ENCODE results near the gene CEMIP2. TPM values are rescaled to one million over a fixed set of nuclear protein-coding genes. Genes with fewer than 3 reads are reported as not detected.

CEMIP2 gene
- total RNA-seq, 1 experiment from 2014 or later, result 100 TPM

DNA sequence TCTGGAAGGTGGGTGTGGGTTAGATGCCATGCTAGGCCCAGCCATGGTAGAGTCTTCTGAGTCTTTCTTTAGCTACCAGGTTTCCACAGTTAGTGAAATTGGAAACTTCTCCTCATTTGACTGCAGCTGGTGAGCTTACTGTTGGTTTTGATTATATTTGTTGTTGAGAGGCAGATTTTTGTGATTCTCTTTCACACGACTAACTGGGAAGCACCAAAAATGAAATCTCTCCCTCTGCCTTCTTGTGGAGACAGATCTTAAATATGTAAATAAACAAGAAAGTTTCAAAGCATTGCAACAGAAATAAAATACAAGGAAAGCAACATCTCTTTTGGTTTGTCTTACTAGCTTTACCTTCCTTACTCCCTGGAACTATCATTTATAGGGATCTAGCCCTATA, 122.2 kb downstream of the CEMIP2 start:
- DNase-seq (ENCODE audit: low read depth, low spot score), result no peak
- in situ Hi-C loops (cut with HindIII; ENCODE audit: low pct_unique_long_range_greater_than_20kb, low sequenced_read_pairs), result no loop called here

DNA sequence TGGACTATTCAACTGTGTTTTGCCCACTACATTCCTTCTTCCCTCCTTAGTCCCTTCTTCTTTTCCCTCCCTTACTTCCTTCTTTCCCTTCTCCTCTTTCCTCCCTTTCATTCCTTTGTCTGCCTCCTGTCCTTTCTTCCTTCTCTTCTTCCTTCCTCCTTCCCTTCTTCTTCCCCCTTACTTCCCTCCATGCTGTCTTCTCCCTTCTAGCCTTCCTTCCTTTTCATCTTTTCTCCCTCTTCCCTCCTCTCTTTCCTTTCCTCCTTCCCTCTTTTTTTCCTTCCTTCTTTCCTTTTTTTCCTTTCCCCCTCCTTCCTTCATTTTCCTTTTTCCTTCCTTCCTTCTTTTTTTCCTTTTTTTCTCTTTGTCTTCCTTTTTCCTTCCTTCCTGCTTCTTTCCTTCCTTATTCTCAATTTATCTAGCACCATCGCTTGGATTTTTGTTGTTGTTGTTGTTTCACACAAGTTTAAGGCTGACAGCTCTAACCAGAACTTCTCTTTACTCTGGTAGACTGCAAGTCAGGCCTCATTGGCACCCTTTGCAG, 123.4 kb downstream of the CEMIP2 start:
- in situ Hi-C loops (cut with HindIII; ENCODE audit: low pct_unique_long_range_greater_than_20kb, low sequenced_read_pairs), result no loop called here
- DNase-seq (ENCODE audit: low read depth, low spot score), result no peak

GRCh38 chr9:71643330-71643729, 125.0 kb downstream of the CEMIP2 start:
- in situ Hi-C loops (cut with HindIII; ENCODE audit: low pct_unique_long_range_greater_than_20kb, low sequenced_read_pairs), result no loop called here

GRCh38 chr9:71642056-71642455, 126.3 kb downstream of the CEMIP2 start:
- no peak for DNase-seq (ENCODE audit: low read depth, low spot score)
- in situ Hi-C loops (cut with HindIII; ENCODE audit: low pct_unique_long_range_greater_than_20kb, low sequenced_read_pairs), result no loop called here

More at GRCh38 chr9:71643330-71643729, 125.0 kb downstream of the CEMIP2 start:
- no peak for DNase-seq (ENCODE audit: low read depth, low spot score)

DNA sequence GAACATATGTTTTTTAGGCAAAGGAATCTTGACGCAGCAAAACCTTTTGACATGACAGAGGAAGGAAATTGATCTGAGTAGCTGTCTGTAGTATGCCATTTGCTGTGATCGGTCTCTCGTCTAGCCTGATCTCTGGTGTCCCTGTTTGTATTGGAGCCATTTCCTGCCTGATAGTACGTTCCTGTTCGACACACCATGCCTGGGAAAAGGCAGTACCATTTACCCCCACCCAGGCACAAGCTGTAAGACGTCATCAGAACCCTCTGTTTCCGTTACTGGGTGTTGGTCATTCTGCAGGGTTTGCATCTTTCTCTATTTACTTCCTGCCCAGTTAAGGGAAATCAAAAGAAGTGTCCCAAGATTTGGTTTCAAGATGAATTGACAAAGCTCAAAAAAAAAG, 129.7 kb downstream of the CEMIP2 start:
- in situ Hi-C loops (cut with HindIII; ENCODE audit: low pct_unique_long_range_greater_than_20kb, low sequenced_read_pairs), result no loop called here
- DNase-seq (ENCODE audit: low read depth, low spot score), result no peak

DNA sequence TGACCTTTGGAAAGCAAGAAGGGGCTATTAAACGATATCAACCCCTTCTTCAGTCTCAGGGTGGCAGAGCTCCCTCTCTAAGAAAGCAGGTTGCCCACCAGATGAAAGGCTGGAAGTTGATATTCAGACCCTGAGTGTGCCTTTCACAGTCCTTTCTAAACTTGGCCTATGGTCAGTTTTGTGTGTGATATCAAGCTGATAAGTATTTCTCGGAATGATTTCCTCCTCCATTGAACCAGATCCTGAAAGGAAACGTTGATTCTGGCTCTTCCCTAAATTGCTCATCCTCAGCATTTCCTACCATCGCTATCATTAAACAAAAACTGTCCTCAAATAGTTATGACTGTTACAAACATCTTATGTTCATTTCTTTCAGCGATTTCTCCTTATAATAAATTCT, 130.4 kb downstream of the CEMIP2 start:
- in situ Hi-C loops (cut with HindIII; ENCODE audit: low pct_unique_long_range_greater_than_20kb, low sequenced_read_pairs), result no loop called here

GRCh38 chr9:71637375-71637774, 130.9 kb downstream of the CEMIP2 start:
- in situ Hi-C loops (cut with HindIII; ENCODE audit: low pct_unique_long_range_greater_than_20kb, low sequenced_read_pairs), result no loop called here
- DNase-seq (ENCODE audit: low read depth, low spot score), result no peak

More for the DNA sequence above, 130.4 kb downstream of the CEMIP2 start:
- DNase-seq (ENCODE audit: low read depth, low spot score), result no peak

- DNase-seq (ENCODE audit: low read depth, low spot score), result no peak
- in situ Hi-C loops (cut with HindIII; ENCODE audit: low pct_unique_long_range_greater_than_20kb, low sequenced_read_pairs), result no loop called here
These were observed 132.0 kb downstream of the CEMIP2 start for GRCh38 chr9:71636143-71636839.

DNA sequence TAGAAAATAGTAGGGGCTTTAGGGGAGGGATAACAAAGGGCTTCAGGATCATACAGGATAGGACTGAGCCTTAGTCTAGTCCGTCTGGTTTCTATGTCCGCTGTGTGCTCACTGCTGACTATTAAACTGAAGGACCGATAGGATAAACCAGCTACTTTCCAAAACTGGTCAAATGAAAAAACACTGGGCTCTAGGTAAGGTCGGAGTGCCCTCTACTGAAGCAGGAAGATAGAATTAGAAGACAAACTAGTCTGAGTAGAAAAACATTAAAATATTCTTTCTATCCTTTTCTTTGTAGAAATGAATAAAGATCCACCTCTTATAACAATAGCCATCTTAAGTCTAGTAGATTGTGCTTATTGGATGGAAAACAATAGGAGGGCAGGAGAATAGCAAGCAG, 133.6 kb downstream of the CEMIP2 start:
- in situ Hi-C loops (cut with HindIII; ENCODE audit: low pct_unique_long_range_greater_than_20kb, low sequenced_read_pairs), result no loop called here

More for the DNA sequence above, 133.6 kb downstream of the CEMIP2 start:
- DNase-seq (ENCODE audit: low read depth, low spot score), result no peak

Other genes with a start within 250 kb of the CEMIP2 start
- 53.5 and 54.1 TPM in 2 replicates for gene ABHD17B, start 142.7 kb upstream of the CEMIP2 start, total RNA-seq (2014; rRNA removed; shearing (Covaris generic))
- 49.1 and 50.8 TPM in 2 replicates for gene C9orf85, start 143.1 kb upstream of the CEMIP2 start, total RNA-seq (2014; rRNA removed; shearing (Covaris generic))